Osteoblast (primary cell): Measurements from ENCODE around the gene METTL15. TPM values are rescaled to one million over a fixed set of nuclear protein-coding genes. Genes with fewer than 3 reads are reported as not detected.

Source experiments
- small RNA-seq: library from RNA; depleted of rRNA; stranded (forward); fragments of <200 nt; gene quantifications from one replicate; pipeline ENCODE3, GENCODE V24; 2012
- total RNA-seq: library from RNA; depleted of rRNA; stranded (reverse); fragments of >200 nt; gene quantifications from 2 replicates; pipeline ENCODE4 v1.2.3, GENCODE V29; 2012

Gene METTL15
- total RNA-seq, 1 donor: 13.4 TPM

Small RNAs within 50 kb of the gene (small RNA-seq; reads per million reads assigned to genes)
- gene AC023206.1: not detected

Other genes with a start within 250 kb of the METTL15 start
- 4.0 and 5.0 TPM in 2 replicates for gene KIF18A, start 232 bp upstream of the METTL15 start, total RNA-seq